HUES64 (cell line): ENCODE results near the gene TNFRSF13B.
"Not testable (repeated sequence)": the region's sequence is repeated elsewhere in the genome, so short reads cannot be mapped to it uniquely, and the experiment has no call there.

Source experiments
- H3K27ac ChIP-seq: 2 replicates; pipeline ENCODE4 v1.7.0; 2013; ENCODE audit warnings: low read depth, low read length, inconsistent platforms
- H3K27me3 ChIP-seq: 2 replicates; pipeline ENCODE4 v1.6.1; 2013; ENCODE audit warnings: mild to moderate bottlenecking, low read length; ENCODE audit not compliant: insufficient read depth
- H3K36me3 ChIP-seq: 2 replicates; pipeline ENCODE4 v1.6.1; 2013; ENCODE audit warnings: mild to moderate bottlenecking, low read length; ENCODE audit not compliant: insufficient read depth
- H3K4me1 ChIP-seq: 2 replicates; pipeline ENCODE4 v1.6.1; 2013; ENCODE audit warnings: mild to moderate bottlenecking, low read length, moderate library complexity; ENCODE audit not compliant: insufficient read depth
- H3K4me3 ChIP-seq: 2 replicates; pipeline ENCODE4 v1.5.1; 2013; ENCODE audit warnings: mild to moderate bottlenecking, low read length, moderate library complexity
- H3K9ac ChIP-seq: 2 replicates; pipeline ENCODE4 v1.6.1; 2013; ENCODE audit warnings: mild to moderate bottlenecking, low read depth, low read length
- H3K9me3 ChIP-seq: 2 replicates; pipeline ENCODE4 v1.6.1; 2013; ENCODE audit warnings: low read depth, low read length; ENCODE audit not compliant: insufficient read depth
- WGBS: fragments of 150-250, 120-280 bp; methylation state at CpG from one replicate; pipeline ENCODE4 v1.1.7; 2013; ENCODE audit warnings: missing lambda C conversion rate; 5-methylcytosine and 5-hydroxymethylcytosine counted together

TNFRSF13B gene

GRCh38 chr17:16927641-16928321 is 44.1 kb downstream of the TNFRSF13B start:
- no peaks in the 10 kb centered on the region for H3K27me3 ChIP-seq
- H3K9me3 ChIP-seq = no peaks in the 10 kb centered on the region
- H3K9ac ChIP-seq = no peak overlapping the region
- WGBS = 89% methylated on average over 18 of the region's 18 CpGs
- H3K4me1 ChIP-seq = no peaks in the 10 kb centered on the region
- H3K27ac ChIP-seq = no peak overlapping the region
- no peak overlapping the region for H3K4me3 ChIP-seq
- no peaks in the 10 kb centered on the region for H3K36me3 ChIP-seq

GRCh38 chr17:16926571-16927451 is 45.1 kb downstream of the TNFRSF13B start:
- no peaks in the 10 kb centered on the region for H3K27me3 ChIP-seq
- WGBS = 91% methylated on average over 18 of the region's 18 CpGs

GRCh38 chr17:16926061-16926511 is 45.8 kb downstream of the TNFRSF13B start:
- no peaks in the 10 kb centered on the region for H3K36me3 ChIP-seq
- H3K4me3 ChIP-seq = no peak overlapping the region
- WGBS = 95% methylated on average over 7 of the region's 7 CpGs
- H3K4me1 ChIP-seq = no peaks in the 10 kb centered on the region
- no peak overlapping the region for H3K9ac ChIP-seq
- no peaks in the 10 kb centered on the region for H3K9me3 ChIP-seq
- H3K27ac ChIP-seq = no peak overlapping the region
- H3K27me3 ChIP-seq = no peaks in the 10 kb centered on the region

More at GRCh38 chr17:16926571-16927451, 45.1 kb downstream of the TNFRSF13B start:
- Histone ChIP-seq H3K9me3 (no peaks in the 10 kb centered on the region), H3K4me1 (no peaks in the 10 kb centered on the region), H3K4me3 (no peak overlapping the region), H3K9ac (no peak overlapping the region), H3K27ac (no peak overlapping the region), H3K36me3 (no peaks in the 10 kb centered on the region)

DNA sequence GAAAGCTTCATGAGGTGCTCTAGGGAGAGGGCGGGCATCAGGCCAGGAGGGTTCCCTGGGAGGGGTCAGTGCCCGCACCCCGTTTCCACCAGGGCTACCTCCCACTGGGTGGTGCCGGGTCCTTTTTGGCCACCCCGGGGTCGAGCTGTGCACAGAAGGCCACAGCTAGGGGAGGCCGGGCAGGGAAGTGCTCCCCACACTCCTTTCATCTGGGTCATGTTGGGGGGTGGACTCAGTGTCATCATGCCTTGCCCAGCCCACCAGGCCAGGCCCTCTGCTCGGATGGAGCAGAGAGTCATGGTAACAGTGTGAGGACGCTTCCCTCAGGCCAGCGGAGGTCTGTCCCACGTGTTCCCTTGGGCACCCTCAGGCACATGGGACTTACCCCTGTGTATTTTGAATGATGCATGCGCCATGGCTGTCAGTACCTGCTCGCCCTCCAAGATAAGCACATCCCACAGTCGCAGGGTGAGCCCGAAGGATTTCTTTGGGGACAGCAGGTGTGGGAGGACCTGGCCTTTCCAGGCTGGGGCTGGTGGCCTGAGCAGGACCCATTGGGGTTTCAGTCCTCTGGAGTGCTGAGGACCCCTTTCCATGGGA is 46.4 kb downstream of the TNFRSF13B start:
- H3K4me3 ChIP-seq = no peak overlapping the region
- H3K27ac ChIP-seq = no peak overlapping the region
- H3K27me3 ChIP-seq = no peaks in the 10 kb centered on the region
- no peaks in the 10 kb centered on the region for H3K9me3 ChIP-seq
- H3K4me1 ChIP-seq = no peaks in the 10 kb centered on the region
- H3K36me3 ChIP-seq = no peaks in the 10 kb centered on the region
- no peak overlapping the region for H3K9ac ChIP-seq
- 93% methylated on average over 15 of the region's 15 CpGs for WGBS

DNA sequence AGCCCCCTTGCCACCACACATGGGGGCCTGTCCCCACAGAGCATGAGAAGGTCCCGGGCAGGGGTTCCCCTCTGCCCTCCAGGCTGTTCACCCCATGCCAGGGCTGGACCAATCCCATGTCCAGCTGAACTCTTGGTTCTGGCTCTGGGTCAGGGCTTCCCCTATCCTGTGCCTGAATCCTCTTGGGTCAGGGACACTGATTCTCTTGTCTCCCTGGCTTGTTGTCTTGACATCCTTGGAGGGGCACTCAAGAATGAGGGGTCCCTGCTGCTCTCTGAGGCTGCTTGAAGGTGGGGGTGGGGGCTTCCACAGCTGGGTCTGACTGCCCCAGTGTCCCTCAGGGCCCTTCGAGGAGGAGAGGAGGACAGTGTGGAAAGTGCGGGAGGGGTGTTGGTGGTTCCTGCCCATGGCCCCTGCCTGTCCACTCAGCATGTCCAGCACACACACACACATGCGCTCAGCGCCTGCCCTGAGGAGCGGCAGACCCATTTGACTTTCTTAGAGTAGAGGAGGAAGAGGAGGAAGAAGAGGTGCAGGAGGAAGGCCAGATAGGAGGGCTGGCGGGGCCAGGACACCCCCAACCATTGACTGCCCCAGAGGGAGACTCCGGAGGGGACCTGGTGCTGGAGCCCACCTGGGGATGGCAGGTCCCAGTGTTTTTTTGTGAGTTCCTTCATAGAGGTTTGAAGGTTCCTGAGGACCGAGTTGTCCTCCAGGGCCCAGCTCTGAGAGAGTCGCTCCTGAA is 47.0 kb downstream of the TNFRSF13B start:
- 95% methylated on average over 6 of the region's 10 CpGs for WGBS
- Histone ChIP-seq H3K4me1 (no peaks in the 10 kb centered on the region; the same call in 1 of the 2 replicates), H3K27me3 (no peaks in the 10 kb centered on the region), H3K9ac (no peak overlapping the region), H3K36me3 (no peaks in the 10 kb centered on the region), H3K9me3 (no peaks in the 10 kb centered on the region), H3K27ac (no peak overlapping the region), H3K4me3 (no peak overlapping the region)

DNA sequence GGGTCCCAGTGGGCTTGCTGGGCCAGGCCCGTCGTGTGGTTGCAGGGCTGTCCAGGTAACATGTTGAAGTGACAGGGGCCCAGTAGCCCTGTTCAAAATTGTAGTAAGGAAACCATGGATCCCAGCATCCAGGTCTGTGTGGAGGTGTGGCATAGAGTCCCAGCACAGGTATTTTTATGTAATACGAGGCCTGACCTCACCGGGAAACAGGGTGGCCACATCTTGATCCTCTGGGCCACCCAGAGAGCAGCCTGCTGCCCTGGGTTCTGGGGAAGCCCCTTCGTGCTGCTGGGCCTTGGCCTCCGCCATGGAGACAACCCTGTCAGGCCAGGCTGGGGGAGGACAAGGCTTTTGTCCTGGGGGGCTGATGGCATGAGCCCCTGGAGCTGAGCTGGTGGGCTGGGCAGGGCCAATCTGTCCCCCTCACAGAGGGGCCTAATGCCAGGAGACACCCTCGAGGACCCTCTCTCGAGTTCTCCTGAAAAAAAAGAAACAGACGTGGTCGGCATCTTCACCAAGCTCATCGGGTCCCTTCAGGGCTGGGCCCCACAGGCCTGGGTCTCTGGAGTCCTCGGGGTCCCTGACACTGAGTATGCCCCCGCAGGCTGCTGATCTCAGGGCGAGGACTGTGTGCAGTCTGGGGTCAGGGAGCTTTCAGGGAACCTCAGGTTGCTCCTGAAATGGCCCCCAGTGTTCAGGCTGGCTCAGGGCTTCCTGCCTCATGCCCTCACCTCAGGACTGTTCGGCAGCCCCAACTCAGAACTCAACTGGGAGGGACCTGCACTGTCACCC is 47.8 kb downstream of the TNFRSF13B start:
- Histone ChIP-seq H3K27me3 (no peaks in the 10 kb centered on the region), H3K27ac (no peak overlapping the region), H3K9ac (no peak overlapping the region), H3K36me3 (no peaks in the 10 kb centered on the region), H3K9me3 (no peaks in the 10 kb centered on the region), H3K4me1 (no peaks in the 10 kb centered on the region; the same call in 1 of the 2 replicates), H3K4me3 (no peak overlapping the region)
- WGBS = 89% methylated on average over 15 of the region's 15 CpGs

- Histone ChIP-seq H3K9me3 (no peaks in the 10 kb centered on the region), H3K4me3 (no peak overlapping the region), H3K36me3 (no peaks in the 10 kb centered on the region), H3K27me3 (no peaks in the 10 kb centered on the region), H3K27ac (no peak overlapping the region), H3K4me1 (no peaks in the 10 kb centered on the region; the same call in 1 of the 2 replicates), H3K9ac (no peak overlapping the region)
- 93% methylated on average over 17 of the region's 17 CpGs for WGBS
These were observed 48.6 kb downstream of the TNFRSF13B start for GRCh38 chr17:16923097-16923903.

DNA sequence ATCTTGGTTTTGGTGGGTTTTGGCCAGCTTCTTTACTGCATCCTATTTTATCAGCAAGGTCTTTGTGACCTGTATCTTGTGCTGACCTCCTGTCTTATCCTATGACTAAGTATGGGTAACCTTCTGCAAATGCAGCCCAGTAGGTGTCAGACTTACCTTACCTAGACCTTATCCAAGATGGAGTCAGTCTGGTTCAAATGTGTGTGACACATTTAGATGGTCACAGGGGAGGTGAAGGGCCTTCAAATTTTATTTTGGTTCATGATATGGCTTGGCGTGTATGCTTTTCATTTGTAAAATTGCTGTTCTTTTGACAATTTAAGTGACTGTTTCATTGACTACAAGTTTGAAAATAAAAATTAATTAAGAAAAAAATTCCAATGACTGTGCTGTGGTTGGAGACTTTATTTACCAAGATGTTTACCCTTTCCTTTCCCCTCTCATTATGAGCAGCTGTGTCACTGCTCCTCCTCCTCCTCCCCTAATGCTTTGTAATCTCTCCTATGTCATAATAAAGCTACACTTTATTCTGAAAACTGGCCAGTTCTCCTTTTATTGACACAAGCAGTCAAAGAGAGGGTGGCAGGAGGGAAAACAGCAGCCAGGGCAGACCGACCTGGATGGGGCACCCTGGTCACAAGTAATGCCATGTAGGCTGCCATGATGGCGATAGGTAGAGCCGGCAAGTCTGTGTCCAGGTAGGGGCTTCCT is 49.4 kb downstream of the TNFRSF13B start:
- Histone ChIP-seq H3K27me3 (no peaks in the 10 kb centered on the region), H3K9me3 (no peaks in the 10 kb centered on the region), H3K4me3 (no peak overlapping the region), H3K27ac (no peak overlapping the region), H3K4me1 (no peaks in the 10 kb centered on the region; the same call in 1 of the 2 replicates), H3K36me3 (no peaks in the 10 kb centered on the region), H3K9ac (no peak overlapping the region)
- 90% methylated on average over 4 of the region's 4 CpGs for WGBS

- H3K36me3 ChIP-seq, H3K9ac ChIP-seq, H3K4me1 ChIP-seq, H3K4me3 ChIP-seq, H3K27me3 ChIP-seq, H3K27ac ChIP-seq, H3K9me3 ChIP-seq: not testable (repeated sequence)
- WGBS = 93% methylated on average over 6 of the region's 6 CpGs
These were observed 50.5 kb downstream of the TNFRSF13B start for GRCh38 chr17:16921451-16921850.
